Measurements from ENCODE around the gene BRCA2.

Gene BRCA2, protein sequence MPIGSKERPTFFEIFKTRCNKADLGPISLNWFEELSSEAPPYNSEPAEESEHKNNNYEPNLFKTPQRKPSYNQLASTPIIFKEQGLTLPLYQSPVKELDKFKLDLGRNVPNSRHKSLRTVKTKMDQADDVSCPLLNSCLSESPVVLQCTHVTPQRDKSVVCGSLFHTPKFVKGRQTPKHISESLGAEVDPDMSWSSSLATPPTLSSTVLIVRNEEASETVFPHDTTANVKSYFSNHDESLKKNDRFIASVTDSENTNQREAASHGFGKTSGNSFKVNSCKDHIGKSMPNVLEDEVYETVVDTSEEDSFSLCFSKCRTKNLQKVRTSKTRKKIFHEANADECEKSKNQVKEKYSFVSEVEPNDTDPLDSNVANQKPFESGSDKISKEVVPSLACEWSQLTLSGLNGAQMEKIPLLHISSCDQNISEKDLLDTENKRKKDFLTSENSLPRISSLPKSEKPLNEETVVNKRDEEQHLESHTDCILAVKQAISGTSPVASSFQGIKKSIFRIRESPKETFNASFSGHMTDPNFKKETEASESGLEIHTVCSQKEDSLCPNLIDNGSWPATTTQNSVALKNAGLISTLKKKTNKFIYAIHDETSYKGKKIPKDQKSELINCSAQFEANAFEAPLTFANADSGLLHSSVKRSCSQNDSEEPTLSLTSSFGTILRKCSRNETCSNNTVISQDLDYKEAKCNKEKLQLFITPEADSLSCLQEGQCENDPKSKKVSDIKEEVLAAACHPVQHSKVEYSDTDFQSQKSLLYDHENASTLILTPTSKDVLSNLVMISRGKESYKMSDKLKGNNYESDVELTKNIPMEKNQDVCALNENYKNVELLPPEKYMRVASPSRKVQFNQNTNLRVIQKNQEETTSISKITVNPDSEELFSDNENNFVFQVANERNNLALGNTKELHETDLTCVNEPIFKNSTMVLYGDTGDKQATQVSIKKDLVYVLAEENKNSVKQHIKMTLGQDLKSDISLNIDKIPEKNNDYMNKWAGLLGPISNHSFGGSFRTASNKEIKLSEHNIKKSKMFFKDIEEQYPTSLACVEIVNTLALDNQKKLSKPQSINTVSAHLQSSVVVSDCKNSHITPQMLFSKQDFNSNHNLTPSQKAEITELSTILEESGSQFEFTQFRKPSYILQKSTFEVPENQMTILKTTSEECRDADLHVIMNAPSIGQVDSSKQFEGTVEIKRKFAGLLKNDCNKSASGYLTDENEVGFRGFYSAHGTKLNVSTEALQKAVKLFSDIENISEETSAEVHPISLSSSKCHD (N-terminal part only)

GRCh38 chr13:32315238-32316027 lies at the start of gene BRCA2, which contains the start of gene ZAR1L:
Gene BRCA2, plus strand, starts transcription at chr13:32315508. Its CDS starts 953 bp downstream, at chr13:32316461.
Gene ZAR1L, minus strand, starts transcription at chr13:32315363. Its CDS starts 3,438 bp downstream, at chr13:32311925.
- peak; percentile 94 for DNase-seq (ENCODE audit: low read depth)
- H3K4me3 ChIP-seq (ENCODE audit: low read depth, low read length): peak within 1 kb of the TSS; percentile 87
- TF ChIP-seq POLR2A (IDR thresholded peaks at IDR 0.05; ENCODE audit: extremely low read depth, insufficient read length): peak; percentile 97
- TF ChIP-seq MYC (IDR thresholded peaks at IDR 0.05; ENCODE audit: low read depth, low read length): peak; percentile 95
- TF ChIP-seq CTCF (IDR thresholded peaks at IDR 0.05; ENCODE audit: low read depth, low read length): no peak
- TF ChIP-seq MAX (IDR thresholded peaks at IDR 0.05; ENCODE audit: low read depth, low read length): peak; percentile 99

DNA sequence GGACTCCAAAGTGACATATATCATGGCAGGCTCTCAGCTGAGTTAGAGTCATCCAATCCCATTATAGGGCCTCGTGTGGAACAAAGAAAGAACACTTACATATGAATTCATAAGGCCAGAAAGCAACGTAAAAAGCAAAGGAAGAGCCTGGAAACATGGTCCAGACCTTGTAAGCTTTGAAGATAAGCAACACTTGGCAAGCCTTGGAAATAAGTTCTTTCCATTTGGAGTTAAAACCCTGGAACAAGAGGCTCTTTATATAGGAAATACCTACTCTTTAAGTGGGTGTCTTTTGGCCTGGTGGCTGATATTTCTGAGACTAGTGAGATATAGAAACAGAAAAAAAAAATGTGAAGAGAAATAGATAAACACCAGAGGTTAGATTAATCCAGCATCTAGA lies 49.6 kb upstream of the BRCA2 start:
- DNase-seq (ENCODE audit: low read depth): no peak
- no peak for TF ChIP-seq MAX (IDR thresholded peaks at IDR 0.05; ENCODE audit: low read depth, low read length)
- no peak for TF ChIP-seq MYC (IDR thresholded peaks at IDR 0.05; ENCODE audit: low read depth, low read length)
- no peak for TF ChIP-seq CTCF (IDR thresholded peaks at IDR 0.05; ENCODE audit: low read depth, low read length)
- TF ChIP-seq POLR2A (IDR thresholded peaks at IDR 0.05; ENCODE audit: extremely low read depth, insufficient read length): no peak
- no peak overlapping the region for H3K4me3 ChIP-seq (ENCODE audit: low read depth, low read length)

GRCh38 chr13:32266130-32266529 lies 49.2 kb upstream of the BRCA2 start:
- TF ChIP-seq POLR2A (IDR thresholded peaks at IDR 0.05; ENCODE audit: extremely low read depth, insufficient read length) (no peak), MAX (IDR thresholded peaks at IDR 0.05; ENCODE audit: low read depth, low read length) (no peak), CTCF (IDR thresholded peaks at IDR 0.05; ENCODE audit: low read depth, low read length) (no peak), MYC (IDR thresholded peaks at IDR 0.05; ENCODE audit: low read depth, low read length) (no peak)
- no peak overlapping the region for H3K4me3 ChIP-seq (ENCODE audit: low read depth, low read length)
- no peak for DNase-seq (ENCODE audit: low read depth)

GRCh38 chr13:32267836-32268439 lies 47.4 kb upstream of the BRCA2 start:
- no peak overlapping the region for H3K4me3 ChIP-seq (ENCODE audit: low read depth, low read length)
- TF ChIP-seq POLR2A (IDR thresholded peaks at IDR 0.05; ENCODE audit: extremely low read depth, insufficient read length): no peak
- TF ChIP-seq CTCF (IDR thresholded peaks at IDR 0.05; ENCODE audit: low read depth, low read length): peak; percentile 30
- no peak for DNase-seq (ENCODE audit: low read depth)

Data from NB4 (cell line).